Colonic mucosa (tissue), 4 donors: ENCODE measurements around the gene INHA. TPM values are rescaled to one million over a fixed set of nuclear protein-coding genes. Genes with fewer than 3 reads are reported as not detected.

Source experiments
- DNase-seq: peaks from one replicate; pipeline ENCODE4 v3.0.0-alpha.2; 2020
- H3K27ac ChIP-seq: fragments of 200-600 bp; one replicate; pipeline ENCODE4 v1.8.0; 2021
- H3K27me3 ChIP-seq: fragments of 200-600 bp; one replicate; pipeline ENCODE4 v1.8.0; 2021
- H3K36me3 ChIP-seq: fragments of 200-600 bp; one replicate; pipeline ENCODE4 v1.8.0; 2021
- H3K4me1 ChIP-seq: fragments of 200-600 bp; one replicate; pipeline ENCODE4 v1.8.0; 2021; ENCODE audit warnings: mild to moderate bottlenecking
- H3K4me3 ChIP-seq: fragments of 200-600 bp; one replicate; pipeline ENCODE4 v1.8.0; 2021
- H3K9ac ChIP-seq, 2 donors: one replicate each; pipeline ENCODE4 v1.7.0; 2013; ENCODE audit warnings: control low read depth in 2 of 2, low read depth in 2 of 2, low read length in 2 of 2
- H3K9me3 ChIP-seq: fragments of 200-600 bp; one replicate; pipeline ENCODE4 v1.8.0; 2021
- CTCF ChIP-seq: fragments of 200-600 bp; IDR thresholded peaks from one replicate; pipeline ENCODE4 v1.8.0; 2022; ENCODE audit warnings: antibody characterized with exemption, mild to moderate bottlenecking
- intact Hi-C: fragments of 100-400 bp; cut with DNase I; formaldehyde crosslinking; loops from one replicate; pipeline ENCODE4 v1.14.1; 2022
- total RNA-seq, 2 donors: library from RNA; stranded (reverse); fragmentation: NEBNext Ultra II Directional in 1 of 2; extraction: Animal tissue kit (Norgen Biotek cat#: 25700) in 1 of 2; gene quantifications; one replicate each; pipeline ENCODE4 v1.2.1, GENCODE V29; 2021
- donor health status: healthy.
- donor health status: DM: no; HTN: no; CAD: no.
- donor health status: DM: no; HTN: no; CAD: no.

Gene INHA
- total RNA-seq, 2 donors from 2014 or later: not detected

GRCh38 chr2:219609149-219609750 is 37.1 kb downstream of the INHA start:
- Histone ChIP-seq H3K4me1 (no peaks in the 10 kb centered on the region), H3K4me3 (no peak overlapping the region), H3K9me3 (no peaks in the 10 kb centered on the region), H3K9ac (no peak overlapping the region), H3K27me3 (no peaks in the 10 kb centered on the region), H3K27ac (no peak overlapping the region), H3K36me3 (peaks cover 6% of the 10 kb centered on the region)
- no peak for DNase-seq
- intact Hi-C loops: no loop called here
- TF ChIP-seq CTCF: no peak

- Histone ChIP-seq H3K4me1 (no peaks in the 10 kb centered on the region), H3K4me3 (no peak overlapping the region), H3K9me3 (no peaks in the 10 kb centered on the region), H3K9ac (no peak overlapping the region), H3K36me3 (no peaks in the 10 kb centered on the region), H3K27me3 (no peaks in the 10 kb centered on the region), H3K27ac (no peak overlapping the region)
- TF ChIP-seq CTCF: no peak
- intact Hi-C loops: no loop called here
- no peak for DNase-seq
These were observed 39.2 kb downstream of the INHA start for GRCh38 chr2:219611306-219611705.

- Histone ChIP-seq H3K4me1 (no peaks in the 10 kb centered on the region), H3K36me3 (no peaks in the 10 kb centered on the region), H3K27me3 (no peaks in the 10 kb centered on the region), H3K4me3 (no peak overlapping the region), H3K9me3 (no peaks in the 10 kb centered on the region), H3K9ac (no peak overlapping the region), H3K27ac (no peak overlapping the region)
- intact Hi-C loops: no loop called here
- no peak for DNase-seq
- no peak for TF ChIP-seq CTCF
These were observed 39.9 kb downstream of the INHA start for GRCh38 chr2:219611866-219612576.

- no peak for DNase-seq
- intact Hi-C loops: no loop called here
- Histone ChIP-seq H3K27me3 (no peaks in the 10 kb centered on the region), H3K27ac (no peak overlapping the region), H3K4me1 (no peaks in the 10 kb centered on the region), H3K4me3 (no peak overlapping the region), H3K9me3 (no peaks in the 10 kb centered on the region), H3K9ac (no peak overlapping the region), H3K36me3 (no peaks in the 10 kb centered on the region)
- TF ChIP-seq CTCF: no peak
These were observed 40.6 kb downstream of the INHA start for GRCh38 chr2:219612577-219613286.

GRCh38 chr2:219613461-219614070 is 41.5 kb downstream of the INHA start:
- no peak overlapping the region for H3K27ac ChIP-seq
- H3K4me1 ChIP-seq: no peaks in the 10 kb centered on the region
- H3K9me3 ChIP-seq: no peaks in the 10 kb centered on the region
- no peak overlapping the region for H3K9ac ChIP-seq
- no peaks in the 10 kb centered on the region for H3K36me3 ChIP-seq
- no peak for DNase-seq
- intact Hi-C loops: no loop called here
- H3K27me3 ChIP-seq: no peaks in the 10 kb centered on the region
- no peak for TF ChIP-seq CTCF
- H3K4me3 ChIP-seq: no peak overlapping the region
